K562 (cell line): ENCODE measurements around the gene WDR86. TPM values are rescaled to one million over a fixed set of nuclear protein-coding genes. Genes with fewer than 3 reads are reported as not detected.

Source experiments
- ATAC-seq: fragments of 200-7000 bp; cut with Tn5 transposase; 3 replicates; pipeline ENCODE4 v1.9.1; 2020; ENCODE audit warnings: moderate library complexity
- BruUV-seq: library from RNA; stranded (reverse); fragments of 400-500 nt; replicated peaks from 2 replicates; lab custom pipeline; 2021; lab: Mats Ljungman, UMichigan
- CTCF ChIA-PET: fragments of 300-600 bp; formaldehyde crosslinking; extraction: SDS; loops from one replicate; lab custom pipeline; 2021; ENCODE audit warnings: low intra/inter-chr PET ratio; lab: Yijun Ruan, JAX
- POLR2A ChIA-PET: fragments of 300-600, 350-650 bp; sonication (Branson Sonifier 250); formaldehyde crosslinking; extraction: SDS; loops from one replicate; lab custom pipeline; 2021; ENCODE audit warnings: antibody characterized with exemption, inconsistent platforms; lab: Yijun Ruan, JAX
- DNase-seq, 4 experiments: peaks; one replicate each; pipeline versions ENCODE4 v3.0.0 to v3.0.0-alpha.2; 2011 to 2018; ENCODE audit warnings: low spot score in 3 of 4, mixed read lengths in 3 of 4; ENCODE audit errors: extremely low read depth in 1 of 4
- FAIRE-seq: peaks from 2 replicates; lab custom pipeline; 2011; peaks lifted over from hg19 to GRCh38; lab: Jason Lieb, UNC
- H2AFZ ChIP-seq: 2 replicates; pipeline ENCODE4 v1.6.0; 2011; ENCODE audit warnings: low read depth, low read length, control low read depth, inconsistent platforms
- H3K27ac ChIP-seq: fragments of 200-600 bp; 3 replicates; pipeline ENCODE4 v1.8.0; 2011; ENCODE audit warnings: low read depth, mild to moderate bottlenecking, control low read depth, inconsistent platforms, low read length, moderate library complexity, mixed read lengths; ENCODE audit errors: extremely low read depth
- H3K27me3 ChIP-seq, 2 experiments: fragments of 300-600 bp in 1 of 2; 2 replicates in 1 of 2; 3 replicates in 1 of 2; pipeline versions ENCODE4 v1.6.0 to v1.8.0; 2011; ENCODE audit warnings: inconsistent platforms in 2 of 2, low read length in 2 of 2, mild to moderate bottlenecking in 1 of 2, mixed read lengths in 1 of 2, moderate library complexity in 1 of 2; ENCODE audit not compliant: control insufficient read depth in 2 of 2, insufficient read depth in 2 of 2
- H3K36me3 ChIP-seq: fragments of 300-600 bp; 3 replicates; pipeline ENCODE4 v1.8.0; 2011; ENCODE audit warnings: mild to moderate bottlenecking, low read length, inconsistent platforms; ENCODE audit not compliant: control insufficient read depth, insufficient read depth
- H3K4me1 ChIP-seq, 2 experiments: fragments of 200-600 bp in 1 of 2; replicated peaks in 1 of 2; 2 replicates in 1 of 2; 3 replicates in 1 of 2; pipeline versions ENCODE4 v1.5.1 to v1.8.0; 2011; ENCODE audit warnings: inconsistent platforms in 2 of 2, low read length in 2 of 2, mild to moderate bottlenecking in 1 of 2, mixed read lengths in 1 of 2, moderate library complexity in 1 of 2; ENCODE audit not compliant: control insufficient read depth in 2 of 2, insufficient read depth in 2 of 2
- H3K4me2 ChIP-seq: 2 replicates; pipeline ENCODE4 v1.6.1; 2011; ENCODE audit warnings: low read length, control low read depth, inconsistent platforms, mixed read lengths; ENCODE audit not compliant: insufficient read depth
- H3K4me3 ChIP-seq: fragments of 200-600 bp; sonication (generic), shearing (Covaris generic); 2 replicates; pipeline ENCODE4 v1.5.1; 2016; ENCODE audit warnings: control low read depth, inconsistent platforms
- H3K79me2 ChIP-seq: fragments of 200-600 bp; 3 replicates; pipeline ENCODE4 v1.8.0; 2011; ENCODE audit warnings: low read length, inconsistent platforms; ENCODE audit not compliant: control insufficient read depth, insufficient read depth
- H3K9ac ChIP-seq, 2 experiments: 2 replicates each; pipeline versions ENCODE4 v1.6.0 to v1.6.1; 2011; ENCODE audit warnings: low read depth in 2 of 2, low read length in 2 of 2, control low read depth in 1 of 2, inconsistent platforms in 1 of 2, mild to moderate bottlenecking in 1 of 2, mixed read lengths in 1 of 2; ENCODE audit not compliant: insufficient read depth in 1 of 2
- H3K9me1 ChIP-seq: one replicate; pipeline ENCODE4 v1.6.0; 2011; ENCODE audit warnings: inconsistent platforms, mild to moderate bottlenecking, low read length, moderate library complexity; ENCODE audit not compliant: control insufficient read depth, insufficient read depth
- H3K9me3 ChIP-seq: replicated peaks from 2 replicates; pipeline ENCODE4 v1.5.1; 2011; ENCODE audit warnings: low read depth, low read length, inconsistent platforms; ENCODE audit not compliant: control insufficient read depth, insufficient read depth
- H4K20me1 ChIP-seq: replicated peaks from 2 replicates; pipeline ENCODE4 v1.6.1; 2011; ENCODE audit warnings: low read length, inconsistent platforms, mixed read lengths; ENCODE audit not compliant: control insufficient read depth, insufficient read depth
- FOXK2 ChIP-seq, 2 experiments: fragments of 450-650 bp; IDR thresholded peaks in 1 of 2; conservative IDR thresholded peaks in 1 of 2; 2 replicates each; pipeline ENCODE4 v1.6.1; 2016; ENCODE audit warnings: low read depth in 2 of 2, mild to moderate bottlenecking in 1 of 2
- KDM5B ChIP-seq: fragments of 200-600 bp; sonication (generic); IDR thresholded peaks from 2 replicates; pipeline ENCODE4 v1.6.1; 2012; ENCODE audit warnings: low read depth, mild to moderate bottlenecking, moderate library complexity, low read length, control low read depth, inconsistent platforms; ENCODE audit not compliant: insufficient replicate concordance
- LARP7 ChIP-seq: fragments of 450-650 bp; IDR thresholded peaks from 2 replicates; pipeline ENCODE4 v1.6.1; 2016
- POU5F1 ChIP-seq: fragments of 150-350 bp; IDR thresholded peaks from 2 replicates; pipeline ENCODE4 v1.6.1; 2014; ENCODE audit warnings: borderline replicate concordance, low read length, low read depth, mild to moderate bottlenecking; ENCODE audit not compliant: partially characterized antibody
- PRDM10 ChIP-seq: fragments of 450-650 bp; IDR thresholded peaks from 2 replicates; pipeline ENCODE4 v1.6.1; 2018; ENCODE audit not compliant: partially characterized antibody
- SFPQ ChIP-seq: fragments of 200-400 bp; formaldehyde crosslinking; IDR thresholded peaks from 2 replicates; pipeline ENCODE4 v1.6.1; 2017; ENCODE audit warnings: mild to moderate bottlenecking, low read depth, low read length, moderate library complexity
- TARDBP ChIP-seq: fragments of 450-650 bp; IDR thresholded peaks from 2 replicates; pipeline ENCODE4 v1.6.1; 2016
- TFAP4 ChIP-seq: sonication (generic); formaldehyde crosslinking; IDR thresholded peaks from 2 replicates; pipeline ENCODE4 v1.8.0; 2022; ENCODE audit warnings: missing genetic modification reagents, mild to moderate bottlenecking, moderate library complexity, borderline replicate concordance
- ZBTB11 ChIP-seq, 3 experiments: fragments of 200-800 bp in 1 of 3; fragments of 250-450 bp in 1 of 3; fragments of 450-650 bp in 1 of 3; sonication (Bioruptor Pico) in 1 of 3; sonication (Bioruptor generic) in 1 of 3; formaldehyde crosslinking in 1 of 3; IDR thresholded peaks; 2 replicates each; pipeline versions ENCODE4 v1.6.1 to v1.8.0; 2016 to 2022; ENCODE audit warnings: mild to moderate bottlenecking in 2 of 3, missing genetic modification characterization in 2 of 3, missing compliant biosample characterization in 1 of 3, moderate library complexity in 1 of 3
- ZFP36 ChIP-seq: fragments of 150-350 bp; IDR thresholded peaks from 2 replicates; pipeline ENCODE4 v1.6.1; 2018; ENCODE audit warnings: low read length, low read depth; ENCODE audit not compliant: partially characterized antibody
- WGBS: fragments of 100-300 bp; shearing (Covaris generic); methylation state at CpG from one replicate; pipeline ENCODE4 v1.1.6; 2016; ENCODE audit warnings: low coverage, mixed read lengths; ENCODE audit not compliant: insufficient coverage; ENCODE audit errors: missing lambda C conversion rate; 5-methylcytosine and 5-hydroxymethylcytosine counted together
- in situ Hi-C: fragments of 300-500 bp; cut with MboI; formaldehyde crosslinking; loops from 4 replicates; pipeline ENCODE4 v1.15.0; 2018; ENCODE audit warnings: inconsistent platforms, mixed read lengths
- intact Hi-C: fragments of 100-400 bp; cut with micrococcal nuclease; formaldehyde crosslinking; loops from 2 replicates; pipeline ENCODE4 v1.14.2; 2022
- polyA plus RNA-seq, 8 experiments: library from polyadenylated mRNA; depleted of rRNA in 4 of 8; stranded (reverse) in 5 of 8; unstranded in 3 of 8; fragments of >200 nt; fragmentation: Nextera tagmentation in 2 of 8; fragmentation: Illumina TruSeq in 1 of 8; extraction: Ambion mirVana in 2 of 8; extraction: Trizol in 1 of 8; gene quantifications; 2 replicates each; pipeline versions ENCODE4 v1.2.1 to v1.2.3, GENCODE V29; 2011 to 2014; ENCODE audit warnings: inconsistent platforms in 1 of 8, missing spikeins in 1 of 8
- total RNA-seq, 7 experiments: library from RNA; depleted of rRNA in 6 of 7; stranded (reverse); fragments of >200 nt in 6 of 7; fragmentation: Illumina TruSeq in 2 of 7; extraction: Trizol in 2 of 7; gene quantifications; 2 replicates each; pipeline versions ENCODE4 v1.2.1 to v1.2.3, GENCODE V29; 2011 to 2021; ENCODE audit warnings: low replicate concordance in 1 of 7

Gene WDR86
- total and polyA plus RNA-seq, 9 of the 15 experiments (the other 6 are each of a cell fraction or from before 2014, with no cell fraction given): 0.24 TPM; not detected in 8

GRCh38 chr7:151395036-151395367, 14.8 kb downstream of the WDR86 start:
- peaks cover 43 to 80% of the 10 kb centered on the region in 2 experiments for H3K4me1 ChIP-seq
- peak overlapping the region; percentile 69 for H3K27ac ChIP-seq
- WGBS: 13% methylated on average over 13 of the region's 13 CpGs
- peak overlapping the region; percentile 79 for H2AFZ ChIP-seq
- DNase-seq (peak; percentile 73 to 81 (median 76)), FAIRE-seq (no peak), ATAC-seq (peak; percentile 66)
- ChIA-PET POLR2A (interaction anchor here (1.6 kb wide), 1 partner anchor 10 kb away, joined by 5 read pairs; no protein-coding TSS in a partner anchor), CTCF (no interaction called here)
- peak overlapping the region; percentile 9 to 76; a peak in 3 of 4 replicates for H3K9ac ChIP-seq
- peaks cover 9% of the 10 kb centered on the region for H3K9me3 ChIP-seq
- peaks cover 0 to 22% of the 10 kb centered on the region in 2 experiments; a peak in 3 of 5 replicates for H3K27me3 ChIP-seq
- in situ Hi-C loops (no loop called here), intact Hi-C loops (loop anchor here (10.0 kb wide), 1 partner anchor 50 kb away; the partner anchor contains the start of gene CRYGN)
- no TSS peak for BruUV-seq
- H3K9me1 ChIP-seq: peaks cover 4% of the 10 kb centered on the region
- H3K79me2 ChIP-seq: no peaks in the 10 kb centered on the region
- H3K4me3 ChIP-seq: no peak overlapping the region
- H4K20me1 ChIP-seq: 0 out of 2 replicates have a peak, but pooled peaks cover 5% of the 10 kb centered on the region
- no peaks in the 10 kb centered on the region for H3K36me3 ChIP-seq
- H3K4me2 ChIP-seq: peak overlapping the region; percentile 56
- no peak for TF ChIP-seq POU5F1
- no peak for TF ChIP-seq SFPQ
- peak; percentile 24; the same call in 1 of the 2 replicates for TF ChIP-seq TFAP4 (CRISPR knock-in tag)
- 0 out of 2 replicates have a peak, but pooled peaks have one; percentile 24 for TF ChIP-seq LARP7
- no peak for TF ChIP-seq PRDM10
- peak; percentile 10; the same call in 1 of the 2 replicates for TF ChIP-seq TARDBP
- peak in 1 of 2 experiments; percentile 67; a peak in 2 of 4 replicates for TF ChIP-seq FOXK2 (conservative IDR thresholded peaks at IDR 0.05 in 1 of 2, IDR thresholded peaks at IDR 0.05 in 1 of 2; ENCODE audit: low read depth in 2 of 2)
- TF ChIP-seq ZFP36: no peak
- TF ChIP-seq ZBTB11 (CRISPR knock-in tag; IDR thresholded peaks at IDR 0.05): 0 out of 6 replicates have a peak, but pooled peaks of 1 of the 3 experiments have one; percentile 15
- peak; percentile 48 for TF ChIP-seq KDM5B
